Ectodermal cell (in vitro differentiated cells): Measurements from ENCODE around the gene STK40. TPM values are rescaled to one million over a fixed set of nuclear protein-coding genes. Genes with fewer than 3 reads are reported as not detected.

ENCODE experiments used
- H3K27ac ChIP-seq: 2 replicates; pipeline ENCODE4 v1.7.0; 2013; ENCODE audit warnings: mild to moderate bottlenecking, low read depth, low read length; ENCODE audit not compliant: insufficient read depth, poor library complexity, severe bottlenecking
- H3K27me3 ChIP-seq: 2 replicates; pipeline ENCODE4 v1.7.0; 2013; ENCODE audit warnings: mild to moderate bottlenecking, low read length; ENCODE audit not compliant: insufficient read depth, control insufficient read depth, poor library complexity, severe bottlenecking
- H3K36me3 ChIP-seq: one replicate; pipeline ENCODE4 v1.7.0; 2013; ENCODE audit warnings: low read length; ENCODE audit not compliant: control insufficient read depth, insufficient read depth
- H3K4me1 ChIP-seq: one replicate; pipeline ENCODE4 v1.7.0; 2013; ENCODE audit warnings: low read length; ENCODE audit not compliant: control insufficient read depth, insufficient read depth
- H3K4me3 ChIP-seq: 2 replicates; pipeline ENCODE4 v1.7.0; 2013; ENCODE audit warnings: low read depth, low read length, control low read depth; ENCODE audit not compliant: insufficient read depth
- H3K9me3 ChIP-seq: 2 replicates; pipeline ENCODE4 v1.7.0; 2013; ENCODE audit warnings: mild to moderate bottlenecking, low read length, moderate library complexity; ENCODE audit not compliant: control insufficient read depth
- WGBS, 2 experiments: methylation state at CpG; one replicate each; pipeline ENCODE4 v1.1.7; 2013; ENCODE audit warnings: missing lambda C conversion rate in 2 of 2; 5-methylcytosine and 5-hydroxymethylcytosine counted together
- polyA plus RNA-seq, 4 experiments: library from polyadenylated mRNA; stranded (reverse); fragments of 50-300 nt; gene quantifications; one replicate each; pipeline ENCODE4 v1.2.3, GENCODE V29; 2013

STK40 gene
- polyA plus RNA-seq (2013, experiment 1 of 4) = 30.9 TPM
- 29.5 TPM for polyA plus RNA-seq (2013, experiment 2 of 4)
- 23.0 TPM for polyA plus RNA-seq (2013, experiment 3 of 4)
- polyA plus RNA-seq (2013, experiment 4 of 4) = 25.0 TPM

- H3K27ac ChIP-seq = peak within 1 kb of the TSS; percentile 88
- no peaks in the 10 kb centered on the region for H3K9me3 ChIP-seq
- peaks cover 19% of the 10 kb centered on the region for H3K4me1 ChIP-seq
- H3K36me3 ChIP-seq = no peaks in the 10 kb centered on the region
- WGBS, 2 experiments = 0% methylated on average over 82 of the region's 82 CpGs
- H3K4me3 ChIP-seq = peak within 1 kb of the TSS; percentile 76
- no peaks in the 10 kb centered on the region for H3K27me3 ChIP-seq
These were observed at the start of gene STK40 for GRCh38 chr1:36385410-36386264. Gene STK40, minus strand, starts transcription at chr1:36385924. Its CDS starts 24,592 bp downstream, at chr1:36361332.

GRCh38 chr1:36433102-36433501 is 47.4 kb upstream of the STK40 start:
- no peaks in the 10 kb centered on the region for H3K36me3 ChIP-seq
- H3K27me3 ChIP-seq = no peaks in the 10 kb centered on the region
- 79 to 81% methylated on average over 1 of the region's 1 CpG for WGBS, 2 experiments
- no peak overlapping the region for H3K4me3 ChIP-seq
- no peaks in the 10 kb centered on the region for H3K4me1 ChIP-seq
- H3K9me3 ChIP-seq = no peaks in the 10 kb centered on the region
- no peak overlapping the region for H3K27ac ChIP-seq

DNA sequence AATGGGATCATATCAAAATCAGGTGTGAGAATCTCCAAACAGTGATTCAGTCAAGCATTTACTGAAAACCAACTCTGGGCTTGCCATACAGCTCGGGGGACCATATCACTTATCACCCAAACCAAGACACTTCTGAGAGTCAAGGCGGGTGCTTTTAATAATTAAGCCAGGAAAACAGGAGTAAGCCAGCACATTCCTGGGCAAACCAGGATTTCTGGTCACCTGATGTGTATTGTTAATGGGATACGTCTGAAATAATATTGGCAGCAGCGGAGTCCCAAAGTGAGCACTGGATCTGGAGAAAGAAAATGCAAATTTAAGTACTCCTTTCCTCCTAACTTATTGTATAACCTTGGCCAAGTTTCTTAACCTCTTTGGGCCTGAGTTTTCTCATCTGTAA is 46.9 kb upstream of the STK40 start:
- H3K36me3 ChIP-seq = no peaks in the 10 kb centered on the region
- 90 to 94% methylated on average over 4 of the region's 4 CpGs for WGBS, 2 experiments
- H3K4me1 ChIP-seq = no peaks in the 10 kb centered on the region
- H3K27me3 ChIP-seq = no peaks in the 10 kb centered on the region
- no peak overlapping the region for H3K27ac ChIP-seq
- H3K4me3 ChIP-seq = no peak overlapping the region
- H3K9me3 ChIP-seq = no peaks in the 10 kb centered on the region

- H3K4me1 ChIP-seq = no peaks in the 10 kb centered on the region
- H3K27me3 ChIP-seq = no peaks in the 10 kb centered on the region
- H3K27ac ChIP-seq = no peak overlapping the region
- H3K4me3 ChIP-seq = no peak overlapping the region
- no peaks in the 10 kb centered on the region for H3K9me3 ChIP-seq
- H3K36me3 ChIP-seq = peaks cover 5% of the 10 kb centered on the region
- 77 to 83% methylated on average over 4 of the region's 4 CpGs for WGBS, 2 experiments
These were observed 40.1 kb upstream of the STK40 start for GRCh38 chr1:36425791-36426190.

DNA sequence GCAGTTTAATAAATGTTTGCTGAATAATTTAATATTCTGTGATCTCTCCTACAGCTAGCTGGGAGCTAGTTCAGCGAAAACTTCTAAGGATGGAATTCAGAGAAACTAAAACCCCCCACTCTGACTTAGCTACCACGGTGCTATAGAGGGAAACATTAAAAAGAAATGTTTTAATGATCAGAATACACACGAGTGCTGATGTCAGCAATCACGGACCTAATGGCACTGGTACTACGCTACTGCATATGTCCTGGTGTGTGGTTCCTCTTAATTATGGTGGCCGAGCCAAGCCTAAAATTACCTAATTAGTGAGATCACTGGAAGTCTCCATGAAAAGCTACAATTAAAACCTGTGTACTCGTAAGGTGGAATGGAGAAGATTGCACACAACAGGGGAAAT is 35.9 kb upstream of the STK40 start:
- H3K27ac ChIP-seq = no peak overlapping the region
- peaks cover 5% of the 10 kb centered on the region for H3K36me3 ChIP-seq
- no peaks in the 10 kb centered on the region for H3K27me3 ChIP-seq
- H3K4me1 ChIP-seq = no peaks in the 10 kb centered on the region
- WGBS, 2 experiments = 93 to 95% methylated on average over 7 of the region's 7 CpGs
- no peaks in the 10 kb centered on the region for H3K9me3 ChIP-seq
- no peak overlapping the region for H3K4me3 ChIP-seq

GRCh38 chr1:36420836-36421317 is 35.2 kb upstream of the STK40 start:
- Histone ChIP-seq H3K27me3 (no peaks in the 10 kb centered on the region), H3K27ac (no peak overlapping the region), H3K4me1 (no peaks in the 10 kb centered on the region), H3K36me3 (peaks cover 5% of the 10 kb centered on the region), H3K4me3 (no peak overlapping the region), H3K9me3 (no peaks in the 10 kb centered on the region)
- 27 to 28% methylated on average over 13 of the region's 13 CpGs for WGBS, 2 experiments

DNA sequence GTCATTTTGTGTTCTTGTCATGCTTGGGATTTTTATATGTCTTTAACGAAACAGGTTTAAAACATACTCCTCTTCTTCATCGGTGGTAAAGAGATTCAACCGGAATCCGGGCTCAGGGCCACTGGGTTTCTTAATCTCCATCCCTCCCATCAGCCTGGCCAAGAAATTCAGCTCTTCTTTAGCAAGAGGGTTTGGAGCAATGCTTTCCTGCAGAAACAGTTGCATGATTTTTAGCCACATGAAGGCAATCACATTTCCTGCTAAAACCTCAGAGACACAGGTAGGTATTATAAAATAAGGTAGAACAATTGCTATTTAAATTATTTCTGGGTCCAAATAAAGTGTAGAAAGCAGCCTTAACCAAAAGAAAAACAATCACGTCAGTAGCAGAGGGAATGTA is 34.7 kb upstream of the STK40 start:
- WGBS, 2 experiments = 76 to 77% methylated on average over 5 of the region's 5 CpGs
- H3K27ac ChIP-seq = no peak overlapping the region
- H3K36me3 ChIP-seq = peaks cover 5% of the 10 kb centered on the region
- no peaks in the 10 kb centered on the region for H3K27me3 ChIP-seq
- H3K9me3 ChIP-seq = no peaks in the 10 kb centered on the region
- no peak overlapping the region for H3K4me3 ChIP-seq
- H3K4me1 ChIP-seq = no peaks in the 10 kb centered on the region

GRCh38 chr1:36419569-36419968 is 33.8 kb upstream of the STK40 start:
- H3K4me3 ChIP-seq = no peak overlapping the region
- WGBS, 2 experiments = 92 to 93% methylated on average over 4 of the region's 4 CpGs
- H3K36me3 ChIP-seq = peaks cover 5% of the 10 kb centered on the region
- no peaks in the 10 kb centered on the region for H3K27me3 ChIP-seq
- H3K4me1 ChIP-seq = no peaks in the 10 kb centered on the region
- no peaks in the 10 kb centered on the region for H3K9me3 ChIP-seq
- no peak overlapping the region for H3K27ac ChIP-seq

- no peak overlapping the region for H3K4me3 ChIP-seq
These were observed 33.4 kb upstream of the STK40 start for GRCh38 chr1:36419140-36419539.

GRCh38 chr1:36417931-36418330 is 32.2 kb upstream of the STK40 start:
- H3K27ac ChIP-seq = no peak overlapping the region

More at GRCh38 chr1:36419140-36419539, 33.4 kb upstream of the STK40 start:
- no peaks in the 10 kb centered on the region for H3K9me3 ChIP-seq
- H3K4me1 ChIP-seq = no peaks in the 10 kb centered on the region
- 91 to 92% methylated on average over 3 of the region's 3 CpGs for WGBS, 2 experiments
- no peaks in the 10 kb centered on the region for H3K27me3 ChIP-seq
- peaks cover 5% of the 10 kb centered on the region for H3K36me3 ChIP-seq
- H3K27ac ChIP-seq = no peak overlapping the region

More at GRCh38 chr1:36417931-36418330, 32.2 kb upstream of the STK40 start:
- H3K36me3 ChIP-seq = peaks cover 5% of the 10 kb centered on the region
- WGBS, 2 experiments = 93% methylated on average over 9 of the region's 9 CpGs
- no peaks in the 10 kb centered on the region for H3K9me3 ChIP-seq
- no peak overlapping the region for H3K4me3 ChIP-seq
- no peaks in the 10 kb centered on the region for H3K4me1 ChIP-seq
- no peaks in the 10 kb centered on the region for H3K27me3 ChIP-seq
